Measurements from ENCODE around the gene BTBD9.
A peak's percentile ranks its signal among the peaks of the same experiment; 100 is the strongest.

BTBD9 gene

DNA sequence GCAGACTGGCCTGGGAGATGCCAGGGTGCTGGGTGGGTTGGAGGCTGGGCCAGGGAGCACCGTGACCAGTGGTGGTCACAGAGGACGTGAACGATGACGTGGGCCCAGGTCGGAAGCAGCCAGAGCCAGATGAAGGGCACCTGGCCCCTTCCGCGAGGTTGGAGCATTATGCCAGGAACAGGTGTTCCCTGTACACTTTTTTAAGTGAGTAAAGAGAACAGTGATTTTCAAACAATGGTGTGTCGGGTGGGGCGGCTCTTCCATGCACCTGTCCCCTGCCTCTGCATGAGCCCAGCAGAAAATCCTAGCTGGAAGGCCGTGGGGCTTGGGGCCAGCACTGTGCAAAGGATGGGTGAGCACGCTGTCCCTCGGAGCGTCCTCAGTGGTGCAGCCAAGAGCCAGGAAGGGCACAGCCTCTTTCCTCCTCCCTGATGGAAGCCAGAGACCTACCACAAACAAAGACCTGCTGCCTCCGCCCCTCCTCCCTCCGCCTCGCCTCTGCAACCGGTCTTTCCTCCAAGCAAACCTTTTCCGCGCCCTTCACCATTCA is 469.7 kb downstream of the BTBD9 start:
- no peak for DNase-seq

- no peak for DNase-seq
Measured at GRCh38 chr6:38169221-38169976, 470.3 kb downstream of the BTBD9 start.

GRCh38 chr6:38168699-38169098 is 471.0 kb downstream of the BTBD9 start:
- no peak for DNase-seq

DNA sequence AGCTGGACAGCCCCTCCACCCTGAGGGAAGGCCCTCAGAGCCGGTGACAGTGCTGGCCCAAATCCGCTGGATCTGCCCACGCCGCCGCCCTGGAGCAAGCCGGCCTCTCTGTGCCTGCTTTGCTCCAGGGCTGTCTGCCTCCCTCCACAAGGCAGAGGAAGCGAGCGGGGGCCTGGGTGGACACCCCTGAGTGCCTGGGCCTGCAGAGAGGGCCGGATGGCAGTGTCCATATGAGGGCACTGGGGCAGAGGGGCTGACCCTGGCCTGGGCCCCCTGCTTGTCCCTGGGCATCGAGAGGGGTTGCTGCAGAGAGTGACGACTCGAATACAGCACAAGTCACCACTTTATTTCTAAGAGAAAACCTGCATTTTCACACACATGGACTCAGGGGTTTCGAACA is 471.6 kb downstream of the BTBD9 start:
- no peak for DNase-seq

DNA sequence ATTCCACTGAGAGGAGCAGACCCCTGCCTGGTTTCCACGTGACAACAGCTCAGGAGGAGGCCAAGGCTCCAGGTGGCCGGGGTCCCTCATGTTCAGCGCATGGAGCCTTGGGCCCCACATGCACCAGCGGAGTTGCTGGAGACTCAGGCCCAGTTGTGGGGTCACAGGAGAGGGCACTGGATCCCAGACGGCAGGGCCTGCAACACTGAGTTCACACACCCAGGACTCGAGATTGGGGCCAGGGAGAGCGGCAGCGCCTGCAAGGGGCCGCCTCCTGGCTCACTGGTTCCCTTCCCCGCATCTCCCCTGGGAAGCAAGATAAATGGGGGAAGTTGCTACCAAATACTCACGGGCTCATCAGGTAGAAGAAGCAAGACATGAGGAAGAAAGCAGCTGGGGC is 472.1 kb downstream of the BTBD9 start:
- no peak for DNase-seq

DNA sequence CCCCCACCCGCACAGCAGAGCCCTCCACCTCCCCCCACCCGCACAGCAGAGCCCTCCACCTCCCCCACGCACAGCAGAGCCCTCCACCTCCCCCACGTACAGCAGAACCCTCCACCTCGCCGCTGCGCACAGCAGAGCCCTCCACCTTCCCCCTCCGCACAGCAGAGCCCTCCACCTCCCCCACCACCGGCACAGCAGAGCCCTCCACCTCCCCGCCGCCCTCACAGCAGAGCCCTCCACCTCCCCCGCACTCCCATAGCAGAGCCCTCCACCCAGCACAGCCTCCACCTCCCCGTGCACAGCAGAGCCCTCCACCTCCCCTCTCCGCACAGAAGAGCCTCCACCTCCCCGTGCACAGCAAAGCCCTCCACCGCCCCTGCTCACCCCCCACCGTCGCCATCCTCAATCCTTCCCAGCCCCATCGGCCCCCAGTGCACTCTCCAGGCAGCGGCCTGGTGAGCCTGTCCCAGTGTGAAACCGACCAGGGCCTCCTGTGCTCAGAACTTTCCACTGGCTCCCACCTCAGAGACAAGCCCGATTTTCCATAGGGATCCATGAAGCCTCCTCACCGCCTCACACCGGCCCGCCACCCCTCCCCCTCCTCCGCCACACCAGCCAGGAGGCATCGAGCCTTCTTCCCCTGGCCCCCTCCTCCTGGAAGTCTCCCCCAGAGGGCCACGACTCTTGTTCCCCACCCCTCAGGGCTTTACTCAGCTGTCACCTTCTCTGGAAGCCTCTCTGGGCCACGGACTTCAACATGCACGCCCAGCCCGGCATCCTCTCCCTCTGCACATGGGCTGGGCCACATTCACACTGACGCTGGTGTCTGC is 473.1 kb downstream of the BTBD9 start:
- no peak for DNase-seq

- DNase-seq, result no peak
Measured at GRCh38 chr6:38164671-38165108, 475.0 kb downstream of the BTBD9 start.

GRCh38 chr6:38164131-38164481 is 475.6 kb downstream of the BTBD9 start:
- DNase-seq, result no peak

DNA sequence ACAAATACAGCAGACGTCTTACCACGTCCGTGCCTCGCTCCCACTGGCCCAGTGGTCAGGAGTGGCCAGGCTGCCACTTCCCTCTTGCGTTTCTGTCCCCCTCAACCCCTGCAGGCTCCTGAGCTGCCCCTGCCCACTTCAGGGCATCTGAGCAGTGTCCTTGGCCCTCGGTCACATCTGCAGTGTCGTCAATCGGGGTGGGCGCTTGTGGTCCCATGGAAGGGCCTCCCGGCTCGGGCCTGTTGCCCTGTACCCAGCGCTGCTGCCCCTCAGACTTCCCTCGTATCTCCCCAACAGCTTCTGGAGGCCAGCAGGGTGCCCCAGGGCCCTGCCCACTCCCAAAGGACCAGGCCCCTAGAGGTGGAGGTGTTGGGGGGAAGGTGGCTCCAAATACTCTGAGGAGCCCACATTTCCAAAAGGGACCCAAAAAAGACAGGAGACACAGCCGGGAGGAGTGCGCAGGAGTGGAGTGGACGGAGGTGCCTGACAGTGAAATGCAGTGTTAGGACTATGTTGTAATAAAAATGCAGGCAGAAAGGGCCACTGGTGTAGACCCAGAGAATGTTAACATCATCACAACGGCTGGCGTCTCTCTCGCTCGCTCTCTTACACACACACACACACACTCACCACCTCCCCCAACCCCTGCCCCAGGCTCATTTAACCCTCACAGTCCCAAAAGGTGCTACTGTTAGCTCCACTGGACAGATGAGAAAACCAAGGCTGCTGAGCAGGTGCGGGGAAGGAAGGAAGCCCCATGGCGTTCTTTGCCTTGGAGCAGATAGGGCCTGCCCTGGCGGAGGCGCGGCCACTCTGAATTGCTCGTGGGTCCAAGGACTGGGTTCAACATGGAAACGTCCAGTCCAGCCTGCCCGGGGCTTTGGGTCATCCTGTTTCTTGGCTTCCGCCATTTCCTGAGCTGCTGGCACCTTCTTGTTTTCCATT is 476.3 kb downstream of the BTBD9 start:
- no peak for DNase-seq

GRCh38 chr6:38162493-38163185 is 477.1 kb downstream of the BTBD9 start:
- no peak for DNase-seq

DNA sequence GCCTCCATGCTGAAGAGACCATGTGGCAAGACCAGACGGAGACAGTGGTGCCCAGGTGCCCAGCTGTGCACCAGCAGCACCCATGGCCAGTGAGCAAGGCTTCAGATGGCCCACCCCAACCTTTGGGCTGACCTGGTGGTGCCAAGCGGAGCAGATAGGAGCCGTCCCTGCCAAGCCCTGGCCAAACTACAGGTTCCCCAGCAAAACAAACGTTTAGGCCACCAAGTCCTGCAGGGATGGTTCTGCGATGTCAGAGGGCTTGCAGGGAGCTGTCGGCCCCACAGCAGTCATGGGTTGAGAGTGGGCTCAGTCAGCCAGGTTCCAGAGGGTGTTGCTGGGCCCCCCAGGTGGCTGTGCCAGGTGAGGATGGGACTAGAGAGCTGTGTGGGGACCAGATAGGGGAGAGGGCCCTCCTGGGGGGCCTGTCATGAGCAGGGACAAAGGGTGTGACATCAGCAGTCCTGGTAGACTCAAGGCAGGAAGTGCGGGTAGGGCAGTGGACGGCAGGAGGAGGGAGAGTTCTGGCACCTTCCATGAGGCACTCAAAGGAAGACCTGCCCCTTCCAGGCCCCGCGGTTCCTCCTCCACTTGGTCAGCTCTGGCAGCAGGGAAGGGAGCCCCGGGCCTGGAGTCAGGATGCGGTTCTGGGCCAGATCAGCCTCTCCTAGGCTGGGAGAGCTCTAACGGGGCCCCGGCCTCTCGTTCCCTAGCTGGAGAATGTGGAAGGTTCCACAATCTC is 477.8 kb downstream of the BTBD9 start:
- no peak for DNase-seq

GRCh38 chr6:38161331-38161730 is 478.4 kb downstream of the BTBD9 start:
- no peak for DNase-seq

GRCh38 chr6:38160831-38161230 is 478.9 kb downstream of the BTBD9 start:
- no peak for DNase-seq

GRCh38 chr6:38159596-38159995 is 480.1 kb downstream of the BTBD9 start:
- DNase-seq, result peak; percentile 37

DNA sequence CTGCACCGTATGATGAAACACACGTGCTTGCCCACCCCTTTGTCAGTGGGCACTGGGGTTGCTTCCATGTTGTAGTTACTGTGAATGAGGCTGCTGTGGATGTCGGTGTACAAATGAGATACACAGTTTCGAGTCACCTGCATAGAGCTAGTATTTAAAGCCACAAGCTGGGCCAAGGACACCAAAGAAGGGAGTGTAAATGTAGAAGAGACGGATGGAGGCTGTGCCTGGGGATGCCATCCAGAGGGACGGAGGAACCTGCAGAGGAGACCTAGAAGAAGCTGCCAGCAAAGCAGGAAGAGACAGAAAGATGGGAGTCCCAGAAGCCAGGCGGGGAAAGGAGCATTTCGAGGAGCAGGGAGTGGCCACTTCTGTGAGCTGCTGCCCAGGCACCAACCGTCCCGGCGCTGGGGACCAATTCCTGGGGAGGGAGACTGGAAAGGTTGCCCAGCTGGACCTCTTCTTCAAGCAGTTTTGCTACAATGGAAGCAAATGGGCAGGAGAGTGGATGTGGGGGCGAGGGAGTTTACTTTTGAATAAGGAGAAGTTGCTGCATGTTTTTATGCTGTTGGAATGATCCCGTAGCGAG is 480.9 kb downstream of the BTBD9 start:
- no peak for DNase-seq

DNA sequence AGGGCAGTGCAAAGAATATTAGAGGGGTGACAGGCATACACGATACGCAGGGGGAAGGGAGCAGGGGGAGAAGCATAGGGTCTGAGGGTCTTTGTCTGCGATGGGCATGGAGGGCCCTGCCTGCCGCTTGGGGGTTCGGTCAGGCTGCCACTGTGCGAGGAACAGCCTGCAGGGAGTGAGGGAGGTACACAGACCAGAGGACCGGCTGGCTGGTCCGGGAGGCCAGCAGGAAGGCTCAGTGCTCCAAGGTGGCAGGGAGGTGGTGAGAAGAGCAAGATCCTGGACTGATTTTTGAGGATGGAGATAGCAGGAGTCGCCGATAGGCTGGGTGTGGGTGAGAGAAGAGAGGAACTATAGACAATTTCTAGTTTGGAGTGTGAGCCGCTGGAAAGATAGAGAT is 481.8 kb downstream of the BTBD9 start:
- no peak for DNase-seq

- DNase-seq, result no peak
Measured at GRCh38 chr6:38156818-38157565, 482.7 kb downstream of the BTBD9 start.

DNA sequence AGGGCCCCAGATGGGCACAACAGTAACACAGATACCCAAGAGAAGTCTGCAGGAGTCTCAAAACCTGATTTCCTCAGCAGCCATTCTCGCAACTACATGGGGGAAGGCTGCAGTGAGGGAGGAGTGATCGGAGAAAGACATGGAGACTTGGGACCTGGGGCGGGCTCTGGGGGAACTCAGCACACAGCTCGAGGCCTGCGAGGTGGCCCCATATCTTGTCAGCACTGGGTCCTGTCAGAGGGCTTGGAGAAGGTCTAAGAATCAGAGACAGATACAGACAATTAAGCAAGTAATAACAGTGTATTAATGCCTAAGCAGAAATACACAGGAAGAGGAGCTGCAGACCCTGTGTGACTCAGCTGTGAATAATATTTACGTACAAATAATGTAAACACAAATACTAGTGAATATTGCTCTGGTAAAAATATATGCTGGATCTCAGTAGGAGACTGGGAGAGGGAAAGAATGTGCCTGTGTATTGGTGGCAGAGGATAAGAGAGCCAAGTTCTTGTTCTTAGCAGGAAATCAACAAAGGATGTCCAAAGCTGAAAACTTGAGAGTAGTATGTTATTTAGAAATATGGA is 484.0 kb downstream of the BTBD9 start:
- DNase-seq, result no peak

DNA sequence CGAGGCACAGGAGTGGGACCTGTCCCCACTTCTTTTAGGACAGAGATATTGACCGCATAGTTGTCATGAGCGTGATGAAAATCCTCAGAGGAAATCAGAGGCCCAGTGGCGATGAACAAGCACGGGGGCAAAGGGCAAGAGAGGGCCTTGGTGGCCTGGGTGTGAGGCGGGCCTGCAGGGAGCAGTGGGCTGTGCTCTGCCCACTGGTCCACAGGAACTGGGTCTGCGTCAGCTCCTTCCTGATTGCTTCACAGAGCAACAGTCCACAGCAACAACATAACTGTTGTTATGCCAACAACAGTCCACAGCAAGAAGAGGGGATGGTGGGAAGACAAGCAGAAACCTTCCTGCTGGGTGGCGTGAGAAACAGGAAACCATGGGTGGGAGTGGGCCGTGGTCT is 484.6 kb downstream of the BTBD9 start:
- peak; percentile 68 for DNase-seq

DNA sequence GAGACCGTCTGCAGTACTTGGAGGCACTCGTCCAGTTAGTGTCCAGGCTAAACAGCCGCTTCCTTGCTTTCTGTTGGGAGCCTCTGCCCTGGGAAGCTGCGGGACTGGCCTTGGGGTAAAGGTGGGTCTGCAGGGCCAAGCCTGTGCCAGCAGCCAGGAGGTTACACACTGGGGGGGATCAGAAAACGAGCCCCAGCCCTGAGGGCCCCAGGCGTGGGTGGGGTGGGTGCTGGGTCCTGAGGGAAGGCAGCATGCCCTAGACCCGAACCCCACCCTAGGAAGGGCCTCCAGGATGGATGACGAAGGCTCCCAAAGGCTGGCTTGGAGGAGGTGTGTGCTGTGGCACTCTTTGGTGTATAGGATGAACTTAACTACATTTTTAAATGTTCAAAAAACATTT is 485.0 kb downstream of the BTBD9 start:
- no peak for DNase-seq

Measured in suppressor macrophage treated with lipopolysaccharide for 4 hours (primary cell).